GM19099 (cell line): ENCODE data around the gene BTD.

Experiments
- POLR2A ChIP-seq: IDR thresholded peaks from 3 replicates; pipeline ENCODE4 v1.6.1; 2011; ENCODE audit warnings: low read depth; ENCODE audit not compliant: insufficient read length; ENCODE audit errors: extremely low read depth

BTD gene

GRCh38 chr3:15591928-15592327 lies 9.6 kb upstream of the BTD start:
- TF ChIP-seq POLR2A: no peak

GRCh38 chr3:15592968-15593367 lies 8.6 kb upstream of the BTD start:
- TF ChIP-seq POLR2A: no peak

- no peak for TF ChIP-seq POLR2A
Measured at GRCh38 chr3:15595955-15596354, 5.6 kb upstream of the BTD start.

- TF ChIP-seq POLR2A: no peak
Measured at GRCh38 chr3:15601046-15601398, 523 bp upstream of the BTD start.

- TF ChIP-seq POLR2A: no peak
Measured at GRCh38 chr3:15602146-15602536, 596 bp downstream of the BTD start.

GRCh38 chr3:15606434-15606891 lies 4.9 kb downstream of the BTD start:
- TF ChIP-seq POLR2A: no peak

- no peak for TF ChIP-seq POLR2A
Measured at GRCh38 chr3:15610082-15610759, 8.7 kb downstream of the BTD start.

- TF ChIP-seq POLR2A: no peak
Measured at GRCh38 chr3:15611018-15611417, 9.5 kb downstream of the BTD start.

- no peak for TF ChIP-seq POLR2A
Measured at GRCh38 chr3:15612001-15612400, 10.5 kb downstream of the BTD start.

GRCh38 chr3:15614958-15615357 lies 13.4 kb downstream of the BTD start:
- TF ChIP-seq POLR2A: no peak

- TF ChIP-seq POLR2A: no peak
Measured at GRCh38 chr3:15616053-15616452, 14.5 kb downstream of the BTD start.

- no peak for TF ChIP-seq POLR2A
Measured at GRCh38 chr3:15623535-15624440, 22.2 kb downstream of the BTD start.

- TF ChIP-seq POLR2A: no peak
Measured at GRCh38 chr3:15628967-15629366, 27.4 kb downstream of the BTD start.

- no peak for TF ChIP-seq POLR2A
Measured at GRCh38 chr3:15629860-15630597, 28.5 kb downstream of the BTD start.

GRCh38 chr3:15630646-15631350 lies 29.3 kb downstream of the BTD start:
- TF ChIP-seq POLR2A: no peak

GRCh38 chr3:15631426-15632211 lies 30.1 kb downstream of the BTD start:
- TF ChIP-seq POLR2A: no peak
